Epithelial cell of esophagus (primary cell): ENCODE measurements around the gene FBN3.

Source experiments
- DNase-seq: peaks from one replicate; pipeline ENCODE4 v3.0.0; 2010; ENCODE audit warnings: low read depth
- H3K4me3 ChIP-seq: 2 replicates; pipeline ENCODE4 v1.5.1; 2011; ENCODE audit warnings: mild to moderate bottlenecking, low read length, control low read depth
- CTCF ChIP-seq: IDR thresholded peaks from 2 replicates; pipeline ENCODE4 v1.5.1; 2011; ENCODE audit warnings: low read depth, mild to moderate bottlenecking, low read length, control low read depth, inconsistent platforms; ENCODE audit not compliant: insufficient read depth; ENCODE audit errors: missing control alignments

FBN3 gene

DNA sequence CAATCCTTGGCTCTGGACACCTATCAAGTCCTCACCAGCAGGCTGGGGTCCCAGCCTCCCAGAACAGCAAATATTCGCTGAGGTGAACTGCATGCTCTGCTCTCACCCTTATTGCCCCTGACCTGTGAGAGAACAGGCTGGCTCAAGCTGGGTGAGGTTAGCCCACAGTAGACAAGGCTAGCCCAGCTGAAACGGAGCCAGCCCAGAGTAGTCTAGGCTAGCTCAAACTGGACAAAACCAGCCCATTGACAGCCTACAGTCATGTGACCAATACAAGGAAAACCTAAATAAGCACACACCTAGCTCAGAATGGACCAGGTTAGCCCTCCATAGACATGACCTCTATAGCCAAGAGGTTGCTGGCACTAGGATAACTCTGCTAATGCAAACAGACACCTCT is 58.4 kb downstream of the FBN3 start:
- TF ChIP-seq CTCF: no peak
- DNase-seq: no peak
- H3K4me3 ChIP-seq: no peak overlapping the region

DNA sequence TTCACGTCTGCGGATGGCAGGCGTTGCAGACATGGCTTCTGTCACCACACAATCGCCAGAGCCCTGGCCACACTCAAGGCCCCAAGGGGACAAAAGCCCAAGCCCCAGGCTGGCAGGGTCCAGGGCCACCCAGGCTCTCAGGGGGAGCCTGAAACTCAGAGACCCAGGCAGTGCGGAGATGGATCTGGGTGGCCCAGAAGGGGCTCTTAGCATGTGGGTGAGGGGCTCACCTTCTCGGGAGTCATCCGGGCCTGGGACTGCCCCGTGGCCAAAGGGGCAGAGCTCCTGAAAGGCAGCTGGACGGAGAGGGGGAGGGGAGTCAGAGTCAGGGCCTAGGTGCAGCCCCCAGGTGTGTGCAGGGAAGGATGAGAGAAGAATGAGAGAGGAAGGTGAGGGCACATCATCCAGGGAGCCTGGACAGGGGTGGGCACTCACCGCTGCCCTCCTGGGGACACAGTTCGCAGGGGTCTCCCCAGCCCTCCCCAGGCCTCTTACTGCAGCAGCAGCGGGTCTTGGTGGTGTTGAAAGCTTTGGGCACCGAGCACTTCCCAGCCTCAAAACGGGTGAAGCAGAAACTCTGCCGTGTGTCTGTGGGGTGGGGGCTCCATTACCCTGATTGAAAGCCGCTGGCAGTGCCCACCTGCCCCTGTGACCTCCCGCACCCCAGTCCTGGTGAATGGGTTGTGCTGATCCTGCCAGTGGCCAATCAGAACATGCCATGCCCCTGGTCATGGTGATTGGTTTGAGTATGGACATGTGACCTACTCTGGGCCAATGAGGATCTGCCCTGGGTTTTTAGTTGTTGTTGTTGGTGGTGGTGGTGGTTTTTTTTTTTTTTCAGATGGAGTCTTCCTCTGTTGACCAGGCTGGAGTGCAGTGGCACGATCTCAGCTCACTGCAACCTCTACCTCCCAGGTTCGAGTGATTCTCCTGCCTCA is 59.5 kb downstream of the FBN3 start:
- no peak overlapping the region for H3K4me3 ChIP-seq
- no peak for TF ChIP-seq CTCF
- DNase-seq: no peak

- no peak for TF ChIP-seq CTCF
Observed at GRCh38 chr19:8088752-8089663, 60.4 kb downstream of the FBN3 start.

DNA sequence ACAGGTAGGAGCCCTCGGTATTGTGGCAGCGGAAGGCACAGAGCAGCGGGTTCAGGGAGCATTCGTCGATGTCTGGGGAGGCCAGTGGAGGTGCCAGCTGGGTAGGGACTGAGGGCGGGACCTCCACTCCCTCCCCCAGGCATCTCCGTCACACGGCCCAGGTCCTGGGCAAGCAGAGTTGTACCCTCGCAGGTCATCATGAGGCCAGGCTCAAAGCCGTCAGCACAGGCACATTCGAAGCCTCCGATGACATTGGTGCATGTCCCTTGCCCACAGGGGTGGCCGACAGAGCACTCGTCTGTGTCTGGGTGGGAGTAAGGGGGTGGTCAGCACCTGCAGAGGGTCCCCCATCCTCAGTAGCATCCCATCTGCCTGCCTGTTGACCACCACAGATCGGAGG is 61.5 kb downstream of the FBN3 start:
- no peak for TF ChIP-seq CTCF
- H3K4me3 ChIP-seq: no peak overlapping the region
- DNase-seq: no peak

More at GRCh38 chr19:8088752-8089663, 60.4 kb downstream of the FBN3 start:
- no peak for DNase-seq
- no peak overlapping the region for H3K4me3 ChIP-seq

DNA sequence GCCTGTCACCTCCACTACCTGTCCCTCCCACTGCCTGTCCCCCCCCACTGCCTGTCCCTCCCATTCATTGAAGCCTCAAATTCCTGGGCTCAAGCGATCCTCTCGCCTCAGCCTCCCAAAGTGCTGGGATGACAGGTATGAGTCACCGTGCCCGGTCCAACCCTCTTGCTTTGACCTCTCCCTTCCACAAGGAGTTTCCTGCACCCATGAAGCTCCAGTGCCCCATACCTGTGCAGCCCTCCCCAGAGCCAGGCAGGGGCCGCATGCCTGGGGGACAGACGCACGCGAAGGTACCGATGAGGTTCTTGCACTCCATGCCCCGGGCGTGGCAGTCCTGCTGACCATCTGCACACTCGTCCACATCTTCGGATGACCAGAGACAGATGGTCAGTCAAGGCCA is 62.5 kb downstream of the FBN3 start:
- DNase-seq: no peak
- H3K4me3 ChIP-seq: no peak overlapping the region
- TF ChIP-seq CTCF: no peak

- TF ChIP-seq CTCF: no peak
- no peak for DNase-seq
Observed at GRCh38 chr19:8085598-8086408, 63.6 kb downstream of the FBN3 start.

More at GRCh38 chr19:8085598-8086408, 63.6 kb downstream of the FBN3 start:
- no peak overlapping the region for H3K4me3 ChIP-seq
